Right lobe of liver (tissue), 6 donors: Measurements from ENCODE around the gene FAM168A. TPM values are rescaled to one million over a fixed set of nuclear protein-coding genes. Genes with fewer than 3 reads are reported as not detected.

Experiments used
- ATAC-seq, 4 donors: fragments of 200-7000 bp; cut with Tn5 transposase; one replicate each; pipeline ENCODE4 v1.9.1; 2020; ENCODE audit warnings: mild to moderate bottlenecking in 4 of 4, moderate library complexity in 4 of 4
- DNase-seq, 3 donors: peaks; one replicate each; pipeline ENCODE4 v3.0.0-alpha.2; 2020
- H3K27ac ChIP-seq, 3 donors: fragments of 200-600 bp; one replicate each; pipeline ENCODE4 v1.8.0; 2022
- H3K27me3 ChIP-seq, 2 donors: fragments of 200-600 bp; one replicate each; pipeline ENCODE4 v1.8.0; 2022
- H3K36me3 ChIP-seq, 4 donors: fragments of 200-600 bp; sonication (generic) in 1 of 4; one replicate each; pipeline versions ENCODE4 v1.5.1 to v1.8.0; 2017 to 2022; ENCODE audit warnings: control low read depth in 1 of 4
- H3K4me1 ChIP-seq, 4 donors: fragments of 200-600 bp; sonication (generic) in 1 of 4; one replicate each; pipeline versions ENCODE4 v1.5.1 to v1.8.0; 2017 to 2022; ENCODE audit warnings: control low read depth in 1 of 4
- H3K4me3 ChIP-seq, 3 donors: fragments of 200-600 bp; one replicate each; pipeline ENCODE4 v1.8.0; 2022
- H3K9me3 ChIP-seq, 4 donors: fragments of 200-600 bp; sonication (generic) in 1 of 4; one replicate each; pipeline versions ENCODE4 v1.5.1 to v1.8.0; 2017 to 2022; ENCODE audit warnings: control low read depth in 1 of 4
- CTCF ChIP-seq, 4 donors: fragments of 200-600 bp in 3 of 4; fragments of 450-650 bp in 1 of 4; IDR thresholded peaks; one replicate each; pipeline versions ENCODE4 v1.5.1 to v1.8.0; 2016 to 2022; ENCODE audit warnings: antibody characterized with exemption in 4 of 4, mild to moderate bottlenecking in 2 of 4
- POLR2A ChIP-seq: fragments of 450-650 bp; IDR thresholded peaks from one replicate; pipeline ENCODE4 v1.6.1; 2017; ENCODE audit warnings: antibody characterized with exemption, mild to moderate bottlenecking
- WGBS: methylation state at CpG from one replicate; pipeline ENCODE4 v1.1.6; 2018; ENCODE audit warnings: low coverage, low lambda C conversion rate; ENCODE audit not compliant: insufficient coverage; ENCODE audit errors: missing lambda C conversion rate; 5-methylcytosine and 5-hydroxymethylcytosine counted together
- intact Hi-C, 2 donors: fragments of 100-400 bp; cut with DNase I; formaldehyde crosslinking; loops; one replicate each; pipeline versions ENCODE4 v1.11.2 to v1.14.1; 2022
- total RNA-seq, 6 experiments: library from RNA; depleted of rRNA in 2 of 6; stranded (reverse); fragments of >200 nt in 2 of 6; fragmentation: NEBNext Ultra II Directional in 3 of 6; extraction: Animal tissue kit (Norgen Biotek cat#: 25700) in 3 of 6; gene quantifications; one replicate each; pipeline versions ENCODE4 v1.1.0 to v1.2.4, GENCODE V29; 2016 to 2023
- donor health status: DM: no; HTN: yes; CAD: no.
- donor health status: DM: no; HTN: no; CAD: no.
- donor health status: DM: no; HTN: no; CAD: no.
- donor health status: DM: no; HTN: yes; CAD: no.
- donor health status: DM: no; HTN: yes; CAD: no.

The FAM168A gene
- total RNA-seq, 6 experiments from 2014 or later, result 13.0 to 21.5 (median 15.9) TPM

- H3K9me3 ChIP-seq, result no peaks in the 10 kb centered on the region
- ATAC-seq (peak in 3 of 4 donors; percentile 13 to 29 (median 15)), DNase-seq (no peak)
- WGBS, result 19% methylated on average over 15 of the region's 16 CpGs
- no peaks in the 10 kb centered on the region for H3K36me3 ChIP-seq
- H3K4me1 ChIP-seq, result no peaks in the 10 kb centered on the region
- no peak overlapping the region for H3K4me3 ChIP-seq
- peak overlapping the region in 1 of 3 donors; percentile 6 for H3K27ac ChIP-seq
- no peaks in the 10 kb centered on the region for H3K27me3 ChIP-seq
- intact Hi-C loops, result no loop called here
- TF ChIP-seq CTCF (IDR thresholded peaks at IDR 0.05) (no peak), POLR2A (no peak)
Measured at GRCh38 chr11:73645121-73645969, 47.4 kb upstream of the FAM168A start.

- Histone ChIP-seq H3K4me3 (no peak overlapping the region), H3K9me3 (no peaks in the 10 kb centered on the region), H3K27me3 (no peaks in the 10 kb centered on the region), H3K4me1 (no peaks in the 10 kb centered on the region), H3K27ac (no peak overlapping the region), H3K36me3 (no peaks in the 10 kb centered on the region)
- intact Hi-C loops, result no loop called here
- no peak for TF ChIP-seq POLR2A
- TF ChIP-seq CTCF (IDR thresholded peaks at IDR 0.05), result no peak
- DNase-seq, result no peak
- ATAC-seq, result no peak
Measured at GRCh38 chr11:73641668-73642067, 43.8 kb upstream of the FAM168A start.

- intact Hi-C loops, result no loop called here
- DNase-seq (no peak), ATAC-seq (no peak)
- H3K4me3 ChIP-seq, result no peak overlapping the region
- no peaks in the 10 kb centered on the region for H3K4me1 ChIP-seq
- 31% methylated on average over 2 of the region's 2 CpGs for WGBS
- TF ChIP-seq CTCF (IDR thresholded peaks at IDR 0.05) (no peak), POLR2A (no peak)
- H3K27ac ChIP-seq, result no peak overlapping the region
- H3K36me3 ChIP-seq, result no peaks in the 10 kb centered on the region
- no peaks in the 10 kb centered on the region for H3K27me3 ChIP-seq
- H3K9me3 ChIP-seq, result no peaks in the 10 kb centered on the region
Measured at GRCh38 chr11:73640592-73640991, 42.7 kb upstream of the FAM168A start.

- no peak for DNase-seq
- ATAC-seq, result no peak
- Histone ChIP-seq H3K9me3 (no peaks in the 10 kb centered on the region), H3K27ac (no peak overlapping the region), H3K27me3 (no peaks in the 10 kb centered on the region), H3K4me3 (no peak overlapping the region), H3K36me3 (no peaks in the 10 kb centered on the region), H3K4me1 (no peaks in the 10 kb centered on the region)
- no peak for TF ChIP-seq CTCF (IDR thresholded peaks at IDR 0.05)
- no peak for TF ChIP-seq POLR2A
- 59% methylated on average over 1 of the region's 1 CpG for WGBS
- intact Hi-C loops, result no loop called here
Measured at GRCh38 chr11:73637012-73637411, 39.1 kb upstream of the FAM168A start.
